GM21381 (cell line): Measurements from ENCODE around the gene KCNA4.
"Not testable (repeated sequence)": the region's sequence is repeated elsewhere in the genome, so short reads cannot be mapped to it uniquely, and the experiment has no call there.

Experiments used
- ATAC-seq: cut with Tn5 transposase; IDR thresholded peaks from one replicate; pipeline ENCODE4 v1.9.1; 2021; ENCODE audit warnings: mild to moderate bottlenecking, moderate library complexity; ENCODE audit not compliant: unreplicated experiment

The KCNA4 gene

GRCh38 chr11:30000986-30001750 lies 15.7 kb downstream of the KCNA4 start:
- ATAC-seq = no peak

GRCh38 chr11:29996016-29996415 lies 20.8 kb downstream of the KCNA4 start:
- ATAC-seq = peak; percentile 68

- no peak for ATAC-seq
These were observed 27.5 kb downstream of the KCNA4 start for GRCh38 chr11:29989174-29989970.

GRCh38 chr11:29985248-29985647 lies 31.6 kb downstream of the KCNA4 start:
- no peak for ATAC-seq

- ATAC-seq = no peak
These were observed 32.3 kb downstream of the KCNA4 start for GRCh38 chr11:29984544-29984943.

GRCh38 chr11:29978549-29978948 lies 38.3 kb downstream of the KCNA4 start:
- ATAC-seq = no peak

- ATAC-seq = not testable (repeated sequence)
These were observed 41.2 kb downstream of the KCNA4 start for GRCh38 chr11:29975580-29975979.

GRCh38 chr11:29963796-29964195 lies 53.0 kb downstream of the KCNA4 start:
- ATAC-seq = no peak

GRCh38 chr11:29963036-29963435 lies 53.8 kb downstream of the KCNA4 start:
- no peak for ATAC-seq

- peak; percentile 68 for ATAC-seq
These were observed 54.6 kb downstream of the KCNA4 start for GRCh38 chr11:29962243-29962642.
